Measurements from ENCODE around the gene MTA1. TPM values are rescaled to one million over a fixed set of nuclear protein-coding genes. Genes with fewer than 3 reads are reported as not detected.

The MTA1 gene
- total RNA-seq, 4 donors from 2014 or later: 75.7 to 295 (median 165) TPM

- no peak for DNase-seq
These were observed 20.7 kb upstream of the MTA1 start for GRCh38 chr14:105398726-105399465.

GRCh38 chr14:105399466-105399775 is 20.2 kb upstream of the MTA1 start:
- H3K27ac ChIP-seq: peak overlapping the region in 1 of 4 donors; percentile 85
- H3K9me3 ChIP-seq: peaks cover 0 to 4% (median 0%) of the 10 kb centered on the region in 4 donors
- peak overlapping the region; percentile 55 to 98 (median 86) for H3K4me3 ChIP-seq
- DNase-seq: no peak
- H3K4me1 ChIP-seq: peaks cover 0 to 23% (median 11%) of the 10 kb centered on the region in 4 donors
- H3K36me3 ChIP-seq: peaks cover 0 to 4% (median 0%) of the 10 kb centered on the region in 3 donors
- TF ChIP-seq CTCF (IDR thresholded peaks at IDR 0.05): no peak
- TF ChIP-seq POLR2A (IDR thresholded peaks at IDR 0.05): no peak
- no peaks in the 10 kb centered on the region for H3K27me3 ChIP-seq

More at GRCh38 chr14:105398726-105399465, 20.7 kb upstream of the MTA1 start:
- Histone ChIP-seq H3K27ac (peak overlapping the region; percentile 81 to 88 (median 84)), H3K36me3 (peaks cover 0 to 4% (median 0%) of the 10 kb centered on the region in 3 donors), H3K9me3 (peaks cover 0 to 4% (median 0%) of the 10 kb centered on the region in 4 donors), H3K27me3 (no peaks in the 10 kb centered on the region), H3K4me1 (peaks cover 0 to 23% (median 11%) of the 10 kb centered on the region in 4 donors), H3K4me3 (peak overlapping the region; percentile 55 to 98 (median 86))
- TF ChIP-seq POLR2A (IDR thresholded peaks at IDR 0.05): no peak
- no peak for TF ChIP-seq CTCF (IDR thresholded peaks at IDR 0.05)

GRCh38 chr14:105400016-105400415 is 19.6 kb upstream of the MTA1 start:
- no peak overlapping the region for H3K27ac ChIP-seq
- TF ChIP-seq POLR2A (IDR thresholded peaks at IDR 0.05) (no peak), CTCF (IDR thresholded peaks at IDR 0.05) (no peak)
- DNase-seq: no peak

GRCh38 chr14:105401699-105402098 is 17.9 kb upstream of the MTA1 start:
- no peak for TF ChIP-seq POLR2A (IDR thresholded peaks at IDR 0.05)
- TF ChIP-seq CTCF (IDR thresholded peaks at IDR 0.05): no peak
- no peak overlapping the region for H3K4me3 ChIP-seq
- no peak for DNase-seq
- H3K27me3 ChIP-seq: no peaks in the 10 kb centered on the region
- no peak overlapping the region for H3K27ac ChIP-seq
- H3K4me1 ChIP-seq: peaks cover 0 to 23% (median 11%) of the 10 kb centered on the region in 4 donors
- peaks cover 0 to 4% (median 0%) of the 10 kb centered on the region in 3 donors for H3K36me3 ChIP-seq
- peaks cover 0 to 4% (median 0%) of the 10 kb centered on the region in 4 donors for H3K9me3 ChIP-seq

More at GRCh38 chr14:105400016-105400415, 19.6 kb upstream of the MTA1 start:
- Histone ChIP-seq H3K36me3 (peaks cover 0 to 4% (median 0%) of the 10 kb centered on the region in 3 donors), H3K27me3 (no peaks in the 10 kb centered on the region), H3K4me3 (no peak overlapping the region), H3K9me3 (peaks cover 0 to 4% (median 0%) of the 10 kb centered on the region in 4 donors), H3K4me1 (peaks cover 0 to 23% (median 11%) of the 10 kb centered on the region in 4 donors)

GRCh38 chr14:105408592-105408991 is 11.0 kb upstream of the MTA1 start:
- no peak for DNase-seq
- Histone ChIP-seq H3K9me3 (no peaks in the 10 kb centered on the region), H3K4me3 (no peak overlapping the region), H3K4me1 (peaks cover 0 to 15% (median 7%) of the 10 kb centered on the region in 4 donors), H3K36me3 (no peaks in the 10 kb centered on the region), H3K27ac (no peak overlapping the region), H3K27me3 (peaks cover 0 to 8% of the 10 kb centered on the region in 2 donors)
- TF ChIP-seq POLR2A (IDR thresholded peaks at IDR 0.05) (no peak), CTCF (IDR thresholded peaks at IDR 0.05) (no peak)

All from Peyer's patch (tissue), 4 donors.